Measurements from ENCODE around the gene SH3TC2.
"Not testable (repeated sequence)": the region's sequence is repeated elsewhere in the genome, so short reads cannot be mapped to it uniquely, and the experiment has no call there.

Gene SH3TC2

GRCh38 chr5:149063017-149063687, at the start of gene SH3TC2:
SH3TC2 (minus strand) TSS chr5:149063062; CDS start chr5:149063022, 40 bp downstream.
- DNase-seq (ENCODE audit: low read depth) = no peak

GRCh38 chr5:149110406-149110805, 47.5 kb upstream of the SH3TC2 start:
- no peak for DNase-seq (ENCODE audit: low read depth)

- no peak for DNase-seq (ENCODE audit: low read depth)
Observed at GRCh38 chr5:149108651-149109280, 45.9 kb upstream of the SH3TC2 start.

- no peak for DNase-seq (ENCODE audit: low read depth)
Observed at GRCh38 chr5:149100331-149100730, 37.5 kb upstream of the SH3TC2 start.

- DNase-seq (ENCODE audit: low read depth) = no peak
Observed at GRCh38 chr5:149099920-149100319, 37.1 kb upstream of the SH3TC2 start.

- DNase-seq (ENCODE audit: low read depth) = no peak
Observed at GRCh38 chr5:149094996-149095395, 32.1 kb upstream of the SH3TC2 start.

GRCh38 chr5:149093625-149094024, 30.8 kb upstream of the SH3TC2 start:
- DNase-seq (ENCODE audit: low read depth) = no peak

- no peak for DNase-seq (ENCODE audit: low read depth)
Observed at GRCh38 chr5:149089796-149090195, 26.9 kb upstream of the SH3TC2 start.

- DNase-seq (ENCODE audit: low read depth) = no peak
Observed at GRCh38 chr5:149088686-149089085, 25.8 kb upstream of the SH3TC2 start.

GRCh38 chr5:149083846-149084245, 21.0 kb upstream of the SH3TC2 start:
- no peak for DNase-seq (ENCODE audit: low read depth)

- no peak for DNase-seq (ENCODE audit: low read depth)
Observed at GRCh38 chr5:149082271-149082670, 19.4 kb upstream of the SH3TC2 start.

GRCh38 chr5:149080294-149080693, 17.4 kb upstream of the SH3TC2 start:
- DNase-seq (ENCODE audit: low read depth) = no peak

- no peak for DNase-seq (ENCODE audit: low read depth)
Observed at GRCh38 chr5:149079883-149080282, 17.0 kb upstream of the SH3TC2 start.

- DNase-seq (ENCODE audit: low read depth) = not testable (repeated sequence)
Observed at GRCh38 chr5:149074071-149074470, 11.2 kb upstream of the SH3TC2 start.

GRCh38 chr5:149073213-149073612, 10.4 kb upstream of the SH3TC2 start:
- no peak for DNase-seq (ENCODE audit: low read depth)

GRCh38 chr5:149072791-149073190, 9.9 kb upstream of the SH3TC2 start:
- DNase-seq (ENCODE audit: low read depth) = no peak

GRCh38 chr5:149072376-149072775, 9.5 kb upstream of the SH3TC2 start:
- no peak for DNase-seq (ENCODE audit: low read depth)

GRCh38 chr5:149071756-149072155, 8.9 kb upstream of the SH3TC2 start:
- no peak for DNase-seq (ENCODE audit: low read depth)

- no peak for DNase-seq (ENCODE audit: low read depth)
Observed at GRCh38 chr5:149071216-149071615, 8.4 kb upstream of the SH3TC2 start.

- DNase-seq (ENCODE audit: low read depth) = no peak
Observed at GRCh38 chr5:149069711-149070110, 6.8 kb upstream of the SH3TC2 start.

- no peak for DNase-seq (ENCODE audit: low read depth)
Observed at GRCh38 chr5:149063896-149064478, 1.1 kb upstream of the SH3TC2 start.

- no peak for DNase-seq (ENCODE audit: low read depth)
Observed at GRCh38 chr5:149062371-149063016, 368 bp downstream of the SH3TC2 start.

- DNase-seq (ENCODE audit: low read depth) = no peak
Observed at GRCh38 chr5:149061341-149061740, 1.5 kb downstream of the SH3TC2 start.

All from stimulated activated CD8-positive, alpha-beta memory T cell treated with anti-CD3 and anti-CD28 coated beads, Interleukin-12 subunit alpha, Interleukin-12 subunit beta, amount 100 ng/mL, for 4 hours (primary cell).